ENCODE measurements around the gene DUOXA1. TPM values are rescaled to one million over a fixed set of nuclear protein-coding genes. Genes with fewer than 3 reads are reported as not detected.

The DUOXA1 gene
- 0.09 to 0.19 TPM (median 0.11 TPM) in 4 of 5 replicates, not detected in the other for total RNA-seq (2022; extraction: Qiagen RNA extraction; ENCODE audit: low read depth)

DNA sequence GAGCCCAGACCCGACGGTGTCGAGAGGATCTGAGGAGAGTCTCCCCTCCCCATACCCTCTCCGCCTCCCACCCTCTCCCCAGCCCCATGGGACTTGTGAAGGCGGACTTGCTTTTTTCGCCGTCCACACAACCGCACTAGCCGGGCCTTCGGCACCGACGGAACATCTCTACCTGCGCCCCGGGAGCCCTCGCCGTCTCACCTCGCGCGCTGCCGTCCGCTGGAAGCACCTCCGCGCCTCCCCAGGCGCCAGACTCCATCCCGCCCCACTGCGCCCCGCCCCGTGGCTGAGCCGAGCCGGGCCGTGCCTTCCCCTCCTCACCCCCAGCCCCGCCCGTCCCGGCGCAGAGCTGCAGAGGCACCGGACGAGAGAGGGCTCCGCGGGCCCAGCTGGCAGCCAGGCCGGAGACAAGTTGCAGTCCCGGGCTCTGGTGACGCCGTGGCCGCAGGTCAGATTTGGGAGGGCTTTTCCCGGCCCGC is at the start of gene DUOXA1, which contains the start of gene DUOX1:
DUOXA1 (minus strand) TSS at position 229 of the 479 bp plus-strand sequence. CDS start 6,865 bp downstream, outside the sequence.
DUOX1 (plus strand) TSS at position 344 of the 479 bp plus-strand sequence. CDS start 1,973 bp downstream, outside the sequence.

GRCh38 chr15:45114076-45114750 is 15.5 kb downstream of the DUOXA1 start, which contains the start of the genes DUOX2 and DUOXA2:
Gene DUOX2 (minus strand): TSS chr15:45114172. CDS start chr15:45113411, 761 bp downstream.
Gene DUOXA2 (plus strand): TSS chr15:45114326. CDS start chr15:45114606, 280 bp downstream.

Other genes starting within 250 kb of the DUOXA1 start
- not detected in 5 replicates for gene TERB2, start 173.2 kb downstream of the DUOXA1 start, total RNA-seq (2022; extraction: Qiagen RNA extraction; ENCODE audit: low read depth)
- gene SORD, start 106.7 kb downstream of the DUOXA1 start, total RNA-seq (2022; extraction: Qiagen RNA extraction; ENCODE audit: low read depth), result 30.5 to 36.1 TPM (median 32.7 TPM) in 5 replicates
- 0.01 to 0.03 TPM (median 0.03 TPM) in 4 of 5 replicates, not detected in the other for gene DUOX2, start 15.7 kb downstream of the DUOXA1 start, total RNA-seq (2022; extraction: Qiagen RNA extraction; ENCODE audit: low read depth)
- gene DUOXA2, start 15.6 kb downstream of the DUOXA1 start, total RNA-seq (2022; extraction: Qiagen RNA extraction; ENCODE audit: low read depth), result not detected in 5 replicates
- not detected in 5 replicates for gene DUOX1, start 115 bp upstream of the DUOXA1 start, total RNA-seq (2022; extraction: Qiagen RNA extraction; ENCODE audit: low read depth)
- 0.35 to 1.0 TPM (median 0.80 TPM) in 5 replicates for gene SHF, start 58.1 kb upstream of the DUOXA1 start, total RNA-seq (2022; extraction: Qiagen RNA extraction; ENCODE audit: low read depth)
- gene SLC28A2, start 122.4 kb upstream of the DUOXA1 start, total RNA-seq (2022; extraction: Qiagen RNA extraction; ENCODE audit: low read depth), result not detected in 5 replicates
- 1.9 to 3.5 TPM (median 2.6 TPM) in 5 replicates for gene GATM, start 248.7 kb upstream of the DUOXA1 start, total RNA-seq (2022; extraction: Qiagen RNA extraction; ENCODE audit: low read depth)

Measured in A549 treated with GW870086 at 1 μM for 4 hours (cell line).